Naive thymus-derived CD4-positive, alpha-beta T cell (primary cell): ENCODE measurements around the gene ZFYVE9. TPM values are rescaled to one million over a fixed set of nuclear protein-coding genes. Genes with fewer than 3 reads are reported as not detected.

Source experiments
- ATAC-seq: fragments of 150-1000 bp; cut with Tn5 transposase; 2 replicates; pipeline ENCODE4 v1.10.0; 2021; ENCODE audit warnings: mild to moderate bottlenecking, moderate library complexity
- CTCF ChIA-PET: fragments of 350-600 bp; sonication (Branson Sonifier 250); formaldehyde crosslinking; loops from one replicate; lab custom pipeline; 2021; ENCODE audit warnings: antibody characterized with exemption; lab: Charles Lee
- POLR2A ChIA-PET: fragments of 350-600 bp; sonication (Branson Sonifier 250); formaldehyde crosslinking; loops from one replicate; lab custom pipeline; 2021; ENCODE audit warnings: antibody characterized with exemption, inconsistent platforms; lab: Charles Lee
- DNase-seq, 9 donors: peaks; one replicate each; pipeline versions ENCODE4 v3.0.0 to v3.0.0-alpha.2; 2020 to 2022; ENCODE audit warnings: mixed read lengths in 1 of 9
- H3K27ac ChIP-seq: one replicate; pipeline ENCODE4 v1.7.0; 2013; ENCODE audit warnings: mild to moderate bottlenecking, low read depth, low read length, moderate library complexity
- H3K27me3 ChIP-seq, 2 donors: one replicate each; pipeline ENCODE4 v1.7.0; 2013; ENCODE audit warnings: low read length in 2 of 2, mild to moderate bottlenecking in 2 of 2, moderate library complexity in 2 of 2; ENCODE audit not compliant: control insufficient read depth in 2 of 2, insufficient read depth in 2 of 2
- H3K36me3 ChIP-seq, 3 experiments: 1 replicate in 2 of 3; 2 replicates in 1 of 3; pipeline ENCODE4 v1.7.0; 2013; ENCODE audit warnings: low read length in 3 of 3, mild to moderate bottlenecking in 3 of 3, moderate library complexity in 1 of 3; ENCODE audit not compliant: insufficient read depth in 3 of 3, control insufficient read depth in 2 of 3
- H3K4me1 ChIP-seq, 2 donors: one replicate each; pipeline ENCODE4 v1.7.0; 2013; ENCODE audit warnings: low read length in 2 of 2, mild to moderate bottlenecking in 2 of 2, moderate library complexity in 1 of 2; ENCODE audit not compliant: control insufficient read depth in 2 of 2, insufficient read depth in 2 of 2
- H3K4me3 ChIP-seq: 2 replicates; pipeline ENCODE4 v1.7.0; 2013; ENCODE audit warnings: mild to moderate bottlenecking, low read length
- H3K9me3 ChIP-seq, 3 experiments: 1 replicate in 2 of 3; 2 replicates in 1 of 3; pipeline ENCODE4 v1.7.0; 2013; ENCODE audit warnings: low read length in 3 of 3; ENCODE audit not compliant: control insufficient read depth in 2 of 3
- H3K27ac Mint-ChIP-seq, 9 donors: one replicate each; pipeline ENCODE4 v1.8.0; 2020 to 2022; ENCODE audit warnings: mixed read lengths in 9 of 9, mild to moderate bottlenecking in 8 of 9, moderate library complexity in 5 of 9, inconsistent platforms in 2 of 9
- H3K27me3 Mint-ChIP-seq, 5 donors: one replicate each; pipeline ENCODE4 v1.8.0; 2021 to 2022; ENCODE audit warnings: mixed read lengths in 5 of 5, mild to moderate bottlenecking in 1 of 5
- H3K36me3 Mint-ChIP-seq, 5 donors: one replicate each; pipeline ENCODE4 v1.8.0; 2020 to 2022; ENCODE audit warnings: mixed read lengths in 5 of 5, mild to moderate bottlenecking in 3 of 5, inconsistent platforms in 1 of 5
- H3K4me1 Mint-ChIP-seq, 7 donors: one replicate each; pipeline ENCODE4 v1.8.0; 2020 to 2022; ENCODE audit warnings: mixed read lengths in 7 of 7, mild to moderate bottlenecking in 3 of 7, inconsistent platforms in 1 of 7
- H3K4me3 Mint-ChIP-seq, 10 donors: one replicate each; pipeline ENCODE4 v1.8.0; 2020 to 2022; ENCODE audit warnings: mild to moderate bottlenecking in 10 of 10, mixed read lengths in 10 of 10, moderate library complexity in 6 of 10, inconsistent platforms in 2 of 10
- H3K9me3 Mint-ChIP-seq, 11 donors: one replicate each; pipeline ENCODE4 v1.8.0; 2020 to 2022; ENCODE audit warnings: mixed read lengths in 11 of 11, mild to moderate bottlenecking in 4 of 11, inconsistent platforms in 1 of 11, moderate library complexity in 1 of 11
- intact Hi-C, 2 donors: fragments of 100-400 bp; cut with micrococcal nuclease; formaldehyde crosslinking; loops; one replicate each; pipeline ENCODE4 v1.15.1; 2023
- polyA plus RNA-seq, 2 donors: library from polyadenylated mRNA; unstranded; fragments of 300-500 nt; fragmentation: Illumina TruSeq; gene quantifications; one replicate each; pipeline ENCODE4 v1.2.3, GENCODE V29; 2021
- total RNA-seq, 6 experiments: library from RNA in 5 of 6; stranded (reverse) in 5 of 6; gene quantifications; 1 replicate in 5 of 6; 2 replicates in 1 of 6; pipeline ENCODE4 v1.2.3 and lab custom pipeline; 2021 to 2026

The ZFYVE9 gene
- total and polyA plus RNA-seq, 7 experiments from 2014 or later, result 1.8 to 13.9 (median 5.0) TPM

DNA sequence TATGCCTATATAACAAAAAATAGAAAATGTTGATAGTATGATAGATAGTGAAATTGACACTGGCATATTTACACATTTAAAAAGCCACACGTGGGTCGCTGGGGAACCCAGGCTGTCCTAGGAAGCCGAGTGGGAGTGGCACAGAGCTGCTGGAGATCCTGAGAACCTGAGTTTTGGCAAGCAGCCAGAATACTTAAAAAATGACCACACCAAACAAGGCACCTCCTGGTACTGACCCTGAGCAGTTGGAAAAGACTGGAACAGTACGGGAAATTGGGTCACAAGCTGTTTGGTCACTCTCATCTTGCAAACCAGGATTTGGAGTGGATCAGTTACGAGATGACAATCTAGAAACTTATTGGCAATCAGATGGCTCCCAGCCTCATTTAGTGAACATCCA lies 111.5 kb downstream of the ZFYVE9 start:
- DNase-seq (no peak), ATAC-seq (no peak)
- intact Hi-C loops, result no loop called here
- Histone ChIP-seq H3K4me3 (no peak overlapping the region), H3K27me3 (no peaks in the 10 kb centered on the region), H3K27ac (no peak overlapping the region), H3K4me1 (no peaks in the 10 kb centered on the region), H3K36me3 (no peaks in the 10 kb centered on the region), H3K9me3 (no peaks in the 10 kb centered on the region)
- Mint-ChIP-seq H3K36me3 (peaks cover 0 to 18% (median 6%) of the 10 kb centered on the region in 5 donors), H3K4me1 (peaks cover 0 to 6% (median 0%) of the 10 kb centered on the region in 7 donors), H3K27me3 (peaks cover 0 to 3% (median 0%) of the 10 kb centered on the region in 5 donors), H3K4me3 (no peak overlapping the region), H3K9me3 (no peaks in the 10 kb centered on the region), H3K27ac (no peak overlapping the region)
- POLR2A ChIA-PET, result no interaction called here
- CTCF ChIA-PET, result no interaction called here

DNA sequence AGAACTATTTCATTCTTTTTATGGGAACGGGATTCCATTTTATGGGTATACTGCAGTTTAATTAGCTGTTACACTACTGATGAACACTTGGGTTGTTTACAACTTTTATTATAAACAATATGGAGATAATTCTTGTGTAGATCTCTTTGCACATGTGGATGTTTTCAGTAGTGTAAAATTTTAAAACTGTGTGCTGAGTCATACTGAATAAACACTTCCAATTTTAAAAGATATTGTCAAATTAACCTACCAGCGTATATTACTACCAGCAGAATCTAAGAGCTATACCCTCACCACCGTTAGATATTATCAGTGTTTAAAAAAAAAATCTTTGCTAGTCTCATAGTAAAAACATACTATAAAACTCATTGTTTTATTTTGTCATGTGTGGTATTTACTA lies 118.0 kb downstream of the ZFYVE9 start:
- no peaks in the 10 kb centered on the region for H3K27me3 ChIP-seq
- no peak for ATAC-seq
- no peaks in the 10 kb centered on the region for H3K36me3 ChIP-seq
- H3K4me3 ChIP-seq, result no peak overlapping the region
- Mint-ChIP-seq H3K9me3 (no peaks in the 10 kb centered on the region), H3K27me3 (peaks cover 0 to 4% (median 0%) of the 10 kb centered on the region in 5 donors), H3K4me1 (peaks cover 0 to 5% (median 0%) of the 10 kb centered on the region in 7 donors), H3K36me3 (peaks cover 0 to 4% (median 0%) of the 10 kb centered on the region in 5 donors), H3K4me3 (no peak overlapping the region), H3K27ac (no peak overlapping the region)
- no peak for DNase-seq
- CTCF ChIA-PET, result no interaction called here
- POLR2A ChIA-PET, result no interaction called here
- H3K9me3 ChIP-seq, result no peaks in the 10 kb centered on the region
- intact Hi-C loops, result no loop called here
- no peaks in the 10 kb centered on the region for H3K4me1 ChIP-seq
- H3K27ac ChIP-seq, result no peak overlapping the region

GRCh38 chr1:52263153-52263910 lies 121.4 kb downstream of the ZFYVE9 start:
- H3K9me3 ChIP-seq, result no peaks in the 10 kb centered on the region
- POLR2A ChIA-PET, result interaction anchor here (0.7 kb wide), 2 partner anchors 9 to 1999 kb away, joined by 3 read pairs; no protein-coding TSS in a partner anchor

DNA sequence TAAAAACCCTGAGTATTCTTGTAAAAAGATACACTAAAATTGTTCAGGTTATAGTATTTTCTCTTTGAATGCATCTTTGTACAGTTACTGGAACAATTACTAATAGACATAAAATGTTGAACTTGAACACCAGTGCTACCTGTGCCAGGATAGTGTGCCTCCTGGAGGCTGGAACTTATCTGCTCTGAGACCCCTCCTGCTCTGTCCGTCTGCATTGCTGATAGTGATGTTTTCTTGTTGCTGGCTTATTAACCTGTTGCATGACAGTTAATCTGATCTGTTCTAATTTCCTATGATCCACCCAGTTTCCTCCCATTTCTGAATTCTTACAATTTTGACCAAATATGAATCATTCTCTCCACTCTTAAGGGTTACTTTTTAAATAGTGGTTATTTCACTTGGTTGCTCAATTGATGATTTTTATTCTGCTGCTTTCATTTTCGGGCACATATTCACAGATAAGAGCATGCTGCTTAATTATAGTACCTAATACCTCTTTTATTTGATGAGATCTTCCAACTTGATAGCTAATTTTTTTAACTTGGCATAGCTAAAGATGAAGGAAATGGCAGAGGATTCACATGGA lies 122.7 kb downstream of the ZFYVE9 start:
- no peak overlapping the region for H3K4me3 ChIP-seq
- no peaks in the 10 kb centered on the region for H3K4me1 ChIP-seq
- no peak for DNase-seq
- no peaks in the 10 kb centered on the region for H3K9me3 ChIP-seq
- H3K9me3 Mint-ChIP-seq, result no peaks in the 10 kb centered on the region
- ATAC-seq, result no peak
- H3K27me3 Mint-ChIP-seq, result no peaks in the 10 kb centered on the region
- H3K27me3 ChIP-seq, result no peaks in the 10 kb centered on the region
- peaks cover 0 to 21% (median 11%) of the 10 kb centered on the region in 5 donors for H3K36me3 Mint-ChIP-seq
- peaks cover 0 to 5% (median 0%) of the 10 kb centered on the region in 7 donors for H3K4me1 Mint-ChIP-seq
- ChIA-PET CTCF (no interaction called here), POLR2A (no interaction called here)
- intact Hi-C loops, result no loop called here
- peaks cover 0 to 3% (median 0%) of the 10 kb centered on the region in 3 experiments for H3K36me3 ChIP-seq
- no peak overlapping the region for H3K27ac ChIP-seq
- H3K4me3 Mint-ChIP-seq, result no peak overlapping the region
- H3K27ac Mint-ChIP-seq, result no peak overlapping the region

More at GRCh38 chr1:52263153-52263910, 121.4 kb downstream of the ZFYVE9 start:
- CTCF ChIA-PET, result no interaction called here
- H3K27me3 ChIP-seq, result no peaks in the 10 kb centered on the region
- Mint-ChIP-seq H3K9me3 (no peaks in the 10 kb centered on the region), H3K4me1 (peaks cover 0 to 5% (median 0%) of the 10 kb centered on the region in 7 donors), H3K4me3 (no peak overlapping the region), H3K27ac (no peak overlapping the region), H3K36me3 (peaks cover 0 to 12% (median 2%) of the 10 kb centered on the region in 5 donors), H3K27me3 (peaks cover 0 to 4% (median 0%) of the 10 kb centered on the region in 5 donors)
- no peaks in the 10 kb centered on the region for H3K4me1 ChIP-seq
- H3K4me3 ChIP-seq, result no peak overlapping the region
- DNase-seq (no peak), ATAC-seq (no peak)
- H3K27ac ChIP-seq, result no peak overlapping the region
- intact Hi-C loops, result no loop called here
- H3K36me3 ChIP-seq, result peaks cover 0 to under 1% (median 0%) of the 10 kb centered on the region in 3 experiments

DNA sequence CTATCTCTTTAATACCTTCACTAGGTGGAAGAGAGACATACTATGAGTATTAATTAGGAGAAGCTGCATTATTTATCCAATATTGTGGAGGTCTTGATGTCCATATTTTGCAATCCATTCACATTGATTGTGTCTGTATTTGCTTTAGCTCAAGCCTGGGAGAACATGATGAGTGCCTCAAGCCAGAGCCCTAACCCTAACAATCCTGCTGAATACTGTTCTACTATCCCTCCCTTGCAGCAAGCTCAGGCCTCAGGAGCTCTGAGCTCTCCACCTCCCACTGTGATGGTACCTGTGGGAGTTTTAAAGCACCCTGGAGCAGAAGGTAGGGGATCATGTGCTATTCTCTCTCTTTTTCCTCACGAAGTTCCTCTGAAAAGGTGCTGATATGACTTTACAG lies 124.6 kb downstream of the ZFYVE9 start:
- H3K9me3 Mint-ChIP-seq, result no peaks in the 10 kb centered on the region
- peaks cover 0 to 5% (median 0%) of the 10 kb centered on the region in 7 donors for H3K4me1 Mint-ChIP-seq
- peaks cover 0 to 3% (median 0%) of the 10 kb centered on the region in 3 experiments for H3K36me3 ChIP-seq
- no peaks in the 10 kb centered on the region for H3K4me1 ChIP-seq
- peaks cover 0 to 26% (median 15%) of the 10 kb centered on the region in 5 donors for H3K36me3 Mint-ChIP-seq
- no peaks in the 10 kb centered on the region for H3K27me3 Mint-ChIP-seq
- H3K4me3 ChIP-seq, result no peak overlapping the region
- H3K27ac ChIP-seq, result no peak overlapping the region
- no peaks in the 10 kb centered on the region for H3K9me3 ChIP-seq
- no peak overlapping the region for H3K27ac Mint-ChIP-seq
- intact Hi-C loops, result no loop called here
- no peaks in the 10 kb centered on the region for H3K27me3 ChIP-seq
- no peak overlapping the region for H3K4me3 Mint-ChIP-seq
- DNase-seq (no peak), ATAC-seq (no peak)
- ChIA-PET POLR2A (no interaction called here), CTCF (no interaction called here)

GRCh38 chr1:52268372-52268771 lies 126.5 kb downstream of the ZFYVE9 start:
- no peaks in the 10 kb centered on the region for H3K9me3 ChIP-seq
- peaks cover 0 to 3% (median 0%) of the 10 kb centered on the region in 3 experiments for H3K36me3 ChIP-seq
- Mint-ChIP-seq H3K9me3 (no peaks in the 10 kb centered on the region), H3K27ac (no peak overlapping the region), H3K27me3 (no peaks in the 10 kb centered on the region), H3K4me1 (peaks cover 0 to under 1% (median 0%) of the 10 kb centered on the region in 7 donors), H3K36me3 (peaks cover 0 to 26% (median 15%) of the 10 kb centered on the region in 5 donors), H3K4me3 (no peak overlapping the region)
- no peak overlapping the region for H3K4me3 ChIP-seq
- ChIA-PET POLR2A (no interaction called here), CTCF (no interaction called here)
- intact Hi-C loops, result no loop called here
- no peak for DNase-seq
- H3K27me3 ChIP-seq, result no peaks in the 10 kb centered on the region
- no peak overlapping the region for H3K27ac ChIP-seq
- ATAC-seq, result no peak
- H3K4me1 ChIP-seq, result no peaks in the 10 kb centered on the region
